Mesendoderm (in vitro differentiated cells): Measurements from ENCODE around the gene CTIF.

Source experiments
- DNase-seq: peaks from one replicate; pipeline ENCODE4 v3.0.0; 2013
- H2AK5ac ChIP-seq: 2 replicates; pipeline ENCODE4 v1.6.1; 2013; ENCODE audit warnings: low read length, inconsistent platforms
- H2BK120ac ChIP-seq: 2 replicates; pipeline ENCODE4 v1.6.1; 2013; ENCODE audit warnings: low read depth, mild to moderate bottlenecking, low read length, moderate library complexity, mixed read lengths
- H2BK15ac ChIP-seq: replicated peaks from 2 replicates; pipeline ENCODE4 v1.6.1; 2013; ENCODE audit warnings: low read depth, mild to moderate bottlenecking, moderate library complexity
- H2BK5ac ChIP-seq: 2 replicates; pipeline ENCODE4 v1.6.1; 2013; ENCODE audit warnings: low read length, inconsistent platforms
- H3K18ac ChIP-seq: 2 replicates; pipeline ENCODE4 v1.6.1; 2013; ENCODE audit warnings: mild to moderate bottlenecking, low read length, mixed read lengths
- H3K23ac ChIP-seq: one replicate; pipeline ENCODE4 v1.6.1; 2013; ENCODE audit warnings: low read length
- H3K27ac ChIP-seq: 2 replicates; pipeline ENCODE4 v1.5.1; 2013; ENCODE audit warnings: low read depth, mild to moderate bottlenecking, inconsistent platforms, low read length, moderate library complexity
- H3K27me3 ChIP-seq: 2 replicates; pipeline ENCODE4 v1.6.1; 2013; ENCODE audit warnings: low read length, control low read depth, mild to moderate bottlenecking, inconsistent platforms; ENCODE audit not compliant: insufficient read depth, poor library complexity
- H3K36me3 ChIP-seq: 2 replicates; pipeline ENCODE4 v1.6.1; 2013; ENCODE audit warnings: low read length, inconsistent platforms; ENCODE audit not compliant: control insufficient read depth, insufficient read depth
- H3K4ac ChIP-seq: one replicate; pipeline ENCODE4 v1.6.1; 2013; ENCODE audit warnings: low read depth, mild to moderate bottlenecking, low read length, moderate library complexity
- H3K4me1 ChIP-seq: 2 replicates; pipeline ENCODE4 v1.6.1; 2013; ENCODE audit warnings: low read depth, low read length, inconsistent platforms; ENCODE audit not compliant: control insufficient read depth
- H3K4me2 ChIP-seq: 2 replicates; pipeline ENCODE4 v1.6.1; 2013; ENCODE audit warnings: low read length
- H3K4me3 ChIP-seq: 2 replicates; pipeline ENCODE4 v1.5.1; 2013; ENCODE audit warnings: mild to moderate bottlenecking, low read length
- H3K56ac ChIP-seq: one replicate; pipeline ENCODE4 v1.6.1; 2013; ENCODE audit warnings: low read length
- H3K79me1 ChIP-seq: 2 replicates; pipeline ENCODE4 v1.6.1; 2013; ENCODE audit warnings: low read length, inconsistent platforms
- H3K79me2 ChIP-seq: 2 replicates; pipeline ENCODE4 v1.6.1; 2013; ENCODE audit warnings: mild to moderate bottlenecking, low read length; ENCODE audit not compliant: control insufficient read depth, insufficient read depth
- H3K9ac ChIP-seq: 2 replicates; pipeline ENCODE4 v1.6.1; 2013; ENCODE audit warnings: low read length, inconsistent platforms
- H4K5ac ChIP-seq: one replicate; pipeline ENCODE4 v1.6.1; 2013; ENCODE audit warnings: low read length
- H4K8ac ChIP-seq: one replicate; pipeline ENCODE4 v1.6.1; 2013; ENCODE audit warnings: low read depth, mild to moderate bottlenecking, control low read depth, low read length, moderate library complexity
- WGBS: extraction: QIAGEN DNeasy Blood & Tissue Kit; methylation state at CpG from one replicate; pipeline ENCODE4 v1.1.7; 2013; ENCODE audit warnings: low lambda C conversion rate, missing lambda C conversion rate; ENCODE audit not compliant: insufficient coverage; ENCODE audit errors: extremely low coverage; 5-methylcytosine and 5-hydroxymethylcytosine counted together

Gene CTIF

GRCh38 chr18:48902023-48902855, 363.4 kb downstream of the CTIF start:
- H3K56ac ChIP-seq: no peak overlapping the region
- H4K8ac ChIP-seq: no peak overlapping the region
- no CpG with 5 or more reads among the region's 27 CpGs for WGBS
- no peaks in the 10 kb centered on the region for H3K36me3 ChIP-seq
- H3K27ac ChIP-seq: no peak overlapping the region
- no peaks in the 10 kb centered on the region for H3K4me1 ChIP-seq
- no peaks in the 10 kb centered on the region for H3K79me1 ChIP-seq
- no peak for DNase-seq
- no peak overlapping the region for H2BK15ac ChIP-seq
- H4K5ac ChIP-seq: no peak overlapping the region
- no peak overlapping the region for H3K4me3 ChIP-seq
- H3K23ac ChIP-seq: no peak overlapping the region
- H3K4me2 ChIP-seq: no peak overlapping the region
- H2AK5ac ChIP-seq: no peak overlapping the region
- no peak overlapping the region for H2BK5ac ChIP-seq
- no peak overlapping the region for H3K4ac ChIP-seq
- no peak overlapping the region for H3K9ac ChIP-seq
- H3K27me3 ChIP-seq: no peaks in the 10 kb centered on the region
- no peak overlapping the region for H2BK120ac ChIP-seq
- no peaks in the 10 kb centered on the region for H3K79me2 ChIP-seq
- no peak overlapping the region for H3K18ac ChIP-seq

- H3K4me2 ChIP-seq: no peak overlapping the region
- H4K5ac ChIP-seq: no peak overlapping the region
- H3K4me3 ChIP-seq: no peak overlapping the region
- H3K23ac ChIP-seq: no peak overlapping the region
- H3K79me1 ChIP-seq: no peaks in the 10 kb centered on the region
- H3K18ac ChIP-seq: no peak overlapping the region
- no peaks in the 10 kb centered on the region for H3K27me3 ChIP-seq
- H2BK5ac ChIP-seq: no peak overlapping the region
- H3K36me3 ChIP-seq: no peaks in the 10 kb centered on the region
- no peaks in the 10 kb centered on the region for H3K4me1 ChIP-seq
- H3K56ac ChIP-seq: no peak overlapping the region
- no CpG with 5 or more reads among the region's 8 CpGs for WGBS
- H3K79me2 ChIP-seq: no peaks in the 10 kb centered on the region
- H3K4ac ChIP-seq: no peak overlapping the region
- no peak overlapping the region for H2AK5ac ChIP-seq
- DNase-seq: no peak
- H3K27ac ChIP-seq: no peak overlapping the region
- H2BK15ac ChIP-seq: no peak overlapping the region
- no peak overlapping the region for H2BK120ac ChIP-seq
- H3K9ac ChIP-seq: no peak overlapping the region
- H4K8ac ChIP-seq: no peak overlapping the region
These were observed 364.2 kb downstream of the CTIF start for GRCh38 chr18:48902856-48903601.

GRCh38 chr18:48904091-48904490, 365.3 kb downstream of the CTIF start:
- no peak overlapping the region for H3K9ac ChIP-seq
- H4K5ac ChIP-seq: no peak overlapping the region
- no peaks in the 10 kb centered on the region for H3K27me3 ChIP-seq
- H3K4ac ChIP-seq: no peak overlapping the region
- H3K18ac ChIP-seq: no peak overlapping the region
- H3K4me1 ChIP-seq: no peaks in the 10 kb centered on the region
- no peak overlapping the region for H4K8ac ChIP-seq
- WGBS: no CpG with 5 or more reads among the region's 2 CpGs
- H3K36me3 ChIP-seq: no peaks in the 10 kb centered on the region
- no peaks in the 10 kb centered on the region for H3K79me1 ChIP-seq
- no peak overlapping the region for H2BK5ac ChIP-seq
- no peak overlapping the region for H2BK15ac ChIP-seq
- H3K4me2 ChIP-seq: no peak overlapping the region
- no peak overlapping the region for H2BK120ac ChIP-seq
- no peak overlapping the region for H3K23ac ChIP-seq
- no peak overlapping the region for H3K56ac ChIP-seq
- H2AK5ac ChIP-seq: no peak overlapping the region
- no peak for DNase-seq
- H3K4me3 ChIP-seq: no peak overlapping the region
- H3K79me2 ChIP-seq: no peaks in the 10 kb centered on the region
- no peak overlapping the region for H3K27ac ChIP-seq

GRCh38 chr18:48904847-48905394, 366.1 kb downstream of the CTIF start:
- Histone ChIP-seq H4K5ac (no peak overlapping the region), H2BK15ac (no peak overlapping the region), H3K27me3 (no peaks in the 10 kb centered on the region), H4K8ac (no peak overlapping the region), H3K36me3 (no peaks in the 10 kb centered on the region), H3K4me3 (no peak overlapping the region), H3K23ac (no peak overlapping the region), H3K79me1 (no peaks in the 10 kb centered on the region), H3K4me1 (no peaks in the 10 kb centered on the region), H3K56ac (no peak overlapping the region), H2BK5ac (no peak overlapping the region), H3K18ac (no peak overlapping the region), H3K9ac (no peak overlapping the region), H3K4me2 (no peak overlapping the region), H3K27ac (no peak overlapping the region), H2AK5ac (no peak overlapping the region), H2BK120ac (no peak overlapping the region), H3K4ac (no peak overlapping the region), H3K79me2 (no peaks in the 10 kb centered on the region)
- no CpG with 5 or more reads among the region's 3 CpGs for WGBS
- no peak for DNase-seq

- no peak overlapping the region for H3K56ac ChIP-seq
- no peaks in the 10 kb centered on the region for H3K4me1 ChIP-seq
- H2AK5ac ChIP-seq: no peak overlapping the region
- H3K79me2 ChIP-seq: no peaks in the 10 kb centered on the region
- no peaks in the 10 kb centered on the region for H3K79me1 ChIP-seq
- H2BK5ac ChIP-seq: no peak overlapping the region
- H3K4me3 ChIP-seq: no peak overlapping the region
- WGBS: no CpG with 5 or more reads among the region's 1 CpG
- H3K27ac ChIP-seq: no peak overlapping the region
- H3K4ac ChIP-seq: no peak overlapping the region
- H3K9ac ChIP-seq: no peak overlapping the region
- H2BK15ac ChIP-seq: no peak overlapping the region
- H3K18ac ChIP-seq: no peak overlapping the region
- H2BK120ac ChIP-seq: no peak overlapping the region
- H4K8ac ChIP-seq: no peak overlapping the region
- no peak overlapping the region for H3K23ac ChIP-seq
- no peak overlapping the region for H4K5ac ChIP-seq
- H3K4me2 ChIP-seq: no peak overlapping the region
- H3K36me3 ChIP-seq: no peaks in the 10 kb centered on the region
- no peak for DNase-seq
- H3K27me3 ChIP-seq: no peaks in the 10 kb centered on the region
These were observed 366.7 kb downstream of the CTIF start for GRCh38 chr18:48905513-48905912.
